IMR-90 (cell line): ENCODE results near the gene PGC. TPM values are rescaled to one million over a fixed set of nuclear protein-coding genes. Genes with fewer than 3 reads are reported as not detected.
A peak's percentile ranks its signal among the peaks of the same experiment; 100 is the strongest.

Source experiments
- ATAC-seq: fragments of 200-7000 bp; cut with Tn5 transposase; 2 replicates; pipeline ENCODE4 v1.9.1; 2020; ENCODE audit warnings: low read depth, mild to moderate bottlenecking, moderate library complexity
- BruUV-seq: library from RNA; stranded (reverse); fragments of 400-500 nt; replicated peaks from 2 replicates; lab custom pipeline; 2021; lab: Mats Ljungman, UMichigan
- CTCF ChIA-PET: fragments of 300-600 bp; formaldehyde crosslinking; extraction: SDS; loops from one replicate; lab custom pipeline; 2021; ENCODE audit warnings: antibody characterized with exemption; lab: Yijun Ruan, JAX
- POLR2A ChIA-PET: fragments of 300-600 bp; sonication (Branson Sonifier 250); formaldehyde crosslinking; loops from one replicate; lab custom pipeline; 2022; ENCODE audit warnings: antibody characterized with exemption; ENCODE audit not compliant: unreplicated experiment; lab: Charles Lee
- DNase-seq: peaks from one replicate; pipeline ENCODE4 v3.0.0; 2013
- H2AFZ ChIP-seq: replicated peaks from 2 replicates; pipeline ENCODE3; 2013; ENCODE audit warnings: low read length, mild to moderate bottlenecking; ENCODE audit not compliant: poor library complexity
- H2AK5ac ChIP-seq: 2 replicates; pipeline ENCODE4 v1.6.1; 2013; ENCODE audit warnings: low read depth, low read length, inconsistent platforms
- H2AK9ac ChIP-seq: replicated peaks from 2 replicates; pipeline ENCODE3; 2013; ENCODE audit warnings: mild to moderate bottlenecking, low read depth, low read length, moderate library complexity; ENCODE audit not compliant: poor library complexity
- H2BK120ac ChIP-seq: 2 replicates; pipeline ENCODE4 v1.6.1; 2013; ENCODE audit warnings: low read depth, low read length, inconsistent platforms
- H2BK15ac ChIP-seq: 3 replicates; pipeline ENCODE4 v1.6.1; 2013; ENCODE audit warnings: low read depth, low read length, inconsistent platforms
- H2BK20ac ChIP-seq: 2 replicates; pipeline ENCODE4 v1.6.1; 2013; ENCODE audit warnings: low read depth, mild to moderate bottlenecking, inconsistent platforms, low read length, moderate library complexity
- H2BK5ac ChIP-seq: 2 replicates; pipeline ENCODE4 v1.6.1; 2013; ENCODE audit warnings: mild to moderate bottlenecking, low read depth, low read length, inconsistent platforms; ENCODE audit not compliant: poor library complexity, severe bottlenecking
- H3K14ac ChIP-seq: replicated peaks from 2 replicates; pipeline ENCODE4 v1.6.1; 2013; ENCODE audit warnings: low read depth, low read length, inconsistent platforms
- H3K18ac ChIP-seq: 2 replicates; pipeline ENCODE4 v1.6.1; 2013; ENCODE audit warnings: low read depth, low read length, control low read depth
- H3K23ac ChIP-seq: 2 replicates; pipeline ENCODE4 v1.6.1; 2013; ENCODE audit warnings: low read depth, low read length, inconsistent platforms
- H3K27ac ChIP-seq: 2 replicates; pipeline ENCODE4 v1.5.1; 2013; ENCODE audit warnings: mild to moderate bottlenecking, control low read depth, low read length; ENCODE audit not compliant: insufficient read depth
- H3K27me3 ChIP-seq: 2 replicates; pipeline ENCODE4 v1.6.1; 2013; ENCODE audit warnings: low read length; ENCODE audit not compliant: control insufficient read depth, insufficient read depth
- H3K36me3 ChIP-seq: 2 replicates; pipeline ENCODE4 v1.6.1; 2013; ENCODE audit warnings: low read length, mixed read lengths; ENCODE audit not compliant: control insufficient read depth, insufficient read depth
- H3K4ac ChIP-seq: 2 replicates; pipeline ENCODE4 v1.6.1; 2013; ENCODE audit warnings: low read depth, low read length, inconsistent platforms
- H3K4me1 ChIP-seq: 2 replicates; pipeline ENCODE4 v1.6.1; 2013; ENCODE audit warnings: low read length, mixed read lengths; ENCODE audit not compliant: control insufficient read depth, insufficient read depth
- H3K4me2 ChIP-seq: 2 replicates; pipeline ENCODE4 v1.6.1; 2013; ENCODE audit warnings: low read depth, mild to moderate bottlenecking, control low read depth, low read length, moderate library complexity
- H3K4me3 ChIP-seq: 2 replicates; pipeline ENCODE4 v1.5.1; 2013; ENCODE audit warnings: low read depth, mild to moderate bottlenecking, control low read depth, low read length, moderate library complexity; ENCODE audit not compliant: insufficient read depth
- H3K56ac ChIP-seq: 2 replicates; pipeline ENCODE4 v1.6.1; 2013; ENCODE audit warnings: low read length, inconsistent platforms; ENCODE audit not compliant: insufficient read depth; ENCODE audit errors: extremely low read depth
- H3K79me1 ChIP-seq, 2 experiments: 2 replicates each; pipeline ENCODE4 v1.6.1; 2013; ENCODE audit warnings: low read length in 2 of 2, inconsistent platforms in 1 of 2, low read depth in 1 of 2
- H3K9ac ChIP-seq: 2 replicates; pipeline ENCODE4 v1.6.1; 2013; ENCODE audit warnings: low read depth, low read length, control low read depth
- H3K9me1 ChIP-seq: 2 replicates; pipeline ENCODE4 v1.6.1; 2013; ENCODE audit warnings: low read length, inconsistent platforms; ENCODE audit not compliant: insufficient read depth
- H3K9me3 ChIP-seq: 2 replicates; pipeline ENCODE4 v1.6.1; 2013; ENCODE audit warnings: low read length; ENCODE audit not compliant: control insufficient read depth, insufficient read depth
- H4K20me1 ChIP-seq: 2 replicates; pipeline ENCODE4 v1.6.1; 2013; ENCODE audit warnings: low read length, inconsistent platforms; ENCODE audit not compliant: insufficient read depth
- H4K5ac ChIP-seq: 2 replicates; pipeline ENCODE4 v1.6.1; 2013; ENCODE audit warnings: mild to moderate bottlenecking, low read depth, low read length, control low read depth
- H4K8ac ChIP-seq, 2 experiments: 2 replicates each; pipeline ENCODE4 v1.6.1; 2013; ENCODE audit warnings: low read depth in 2 of 2, low read length in 2 of 2, control low read depth in 1 of 2, inconsistent platforms in 1 of 2
- H4K91ac ChIP-seq: 2 replicates; pipeline ENCODE4 v1.6.1; 2013; ENCODE audit warnings: low read depth, low read length, inconsistent platforms; ENCODE audit not compliant: insufficient read depth
- BHLHE40 ChIP-seq: fragments of 150-350 bp; IDR thresholded peaks from 2 replicates; pipeline ENCODE4 v1.6.1; 2016; ENCODE audit warnings: mild to moderate bottlenecking, low read depth, low read length
- MAFK ChIP-seq: IDR thresholded peaks from 2 replicates; pipeline ENCODE4 v1.6.1; 2012; ENCODE audit warnings: low read depth, low read length, improper control_type of control experiment
- NFE2L2 ChIP-seq: fragments of 150-350 bp; IDR thresholded peaks from 2 replicates; pipeline ENCODE4 v1.6.1; 2016; ENCODE audit warnings: low read depth, mild to moderate bottlenecking, low read length
- RFX5 ChIP-seq: IDR thresholded peaks from 2 replicates; pipeline ENCODE4 v1.8.0; 2012; ENCODE audit warnings: low read depth, mild to moderate bottlenecking, low read length, moderate library complexity
- WGBS, 2 experiments: methylation state at CpG; one replicate each; pipeline versions ENCODE4 v1.1.5 to v1.1.7; 2013; ENCODE audit warnings: missing lambda C conversion rate in 2 of 2; ENCODE audit not compliant: insufficient read length in 1 of 2; ENCODE audit errors: extremely low coverage in 2 of 2; 5-methylcytosine and 5-hydroxymethylcytosine counted together
- dilution Hi-C: fragments of 300-500 bp; cut with HindIII; formaldehyde crosslinking; loops from one replicate; pipeline ENCODE4 v1.14.3; 2018; ENCODE audit warnings: low sequenced_read_pairs; ENCODE audit not compliant: unreplicated experiment
- in situ Hi-C: fragments of 300-500 bp; cut with MboI; formaldehyde crosslinking; loops from 3 replicates; pipeline ENCODE4 v1.14.3; 2019; ENCODE audit warnings: low sequenced_read_pairs, inconsistent platforms, mixed read lengths
- intact Hi-C: fragments of 100-400 bp; cut with micrococcal nuclease; formaldehyde crosslinking; loops from 2 replicates; pipeline ENCODE4 v1.10.0; 2022
- polyA plus RNA-seq, 3 experiments: library from polyadenylated mRNA; depleted of rRNA; stranded (reverse); fragments of >200 nt; gene quantifications; 2 replicates each; pipeline ENCODE4 v1.2.3, GENCODE V29; 2012; ENCODE audit warnings: low replicate concordance in 1 of 3
- total RNA-seq: library from RNA; depleted of rRNA; stranded (reverse); fragments of >200 nt; gene quantifications from 2 replicates; pipeline ENCODE4 v1.2.3, GENCODE V29; 2012

Gene PGC
- total and polyA plus RNA-seq, 2 of the 4 experiments (the other 2 are of a cell fraction), result not detected

DNA sequence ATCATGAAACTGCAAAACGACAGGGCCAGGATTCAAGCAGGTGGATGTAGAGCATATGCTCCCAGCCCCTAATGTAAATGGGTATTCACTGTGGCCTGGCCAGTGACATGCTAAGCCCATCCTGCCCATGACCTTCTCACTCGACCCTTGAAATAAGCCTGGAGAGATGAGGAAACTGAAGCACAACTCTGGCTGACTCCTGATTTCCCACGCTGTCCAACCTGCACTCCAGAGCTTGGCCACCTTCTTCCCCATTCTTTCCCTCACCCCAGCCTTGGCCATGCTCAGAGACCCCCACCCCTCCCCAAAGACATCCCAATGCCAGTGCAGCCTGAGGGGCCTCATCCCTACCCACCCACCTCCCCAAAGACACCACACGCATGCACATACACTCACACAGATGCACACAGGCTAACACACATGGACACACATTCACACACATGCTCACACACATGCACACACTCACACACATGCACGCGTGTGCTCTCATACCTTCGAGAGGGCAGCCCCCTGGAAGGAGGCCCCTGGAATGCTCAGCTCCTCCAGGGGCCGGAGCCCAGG, 24.1 kb downstream of the PGC start:
- peaks cover 14% of the 10 kb centered on the region for H3K4me1 ChIP-seq
- intact Hi-C loops, result no loop called here
- peak overlapping the region; percentile 34 for H3K27ac ChIP-seq
- peak overlapping the region; percentile 66 for H4K5ac ChIP-seq
- H3K27me3 ChIP-seq, result no peaks in the 10 kb centered on the region
- H2AFZ ChIP-seq, result peak overlapping the region; percentile 85
- H3K9ac ChIP-seq, result peak overlapping the region; percentile 43; the same call in 1 of the 2 replicates
- peaks cover 18% of the 10 kb centered on the region for H3K9me1 ChIP-seq
- peak overlapping the region; percentile 88 for H3K4ac ChIP-seq
- TF ChIP-seq NFE2L2 (no peak), MAFK (no peak), RFX5 (no peak), BHLHE40 (no peak)
- peak overlapping the region; percentile 86 for H4K91ac ChIP-seq
- H2BK120ac ChIP-seq, result peak overlapping the region; percentile 54; the same call in 1 of the 2 replicates
- no peak overlapping the region for H3K4me3 ChIP-seq
- H3K9me3 ChIP-seq, result no peaks in the 10 kb centered on the region
- peak overlapping the region; percentile 4; the same call in 1 of the 2 replicates for H2BK20ac ChIP-seq
- dilution Hi-C loops, result no loop called here
- peak overlapping the region; percentile 86; the same call in 1 of the 3 replicates for H2BK15ac ChIP-seq
- in situ Hi-C loops, result no loop called here
- H3K4me2 ChIP-seq, result peak overlapping the region; percentile 37
- H3K56ac ChIP-seq, result no peak overlapping the region
- ChIA-PET POLR2A (no interaction called here), CTCF (no interaction called here)
- H3K23ac ChIP-seq, result peak overlapping the region; percentile 28; the same call in 1 of the 2 replicates
- H3K18ac ChIP-seq, result peak overlapping the region; percentile 45
- H3K79me1 ChIP-seq, result peaks cover 6 to 14% of the 10 kb centered on the region in 2 experiments; a peak in 3 of 4 replicates
- H4K20me1 ChIP-seq, result no peaks in the 10 kb centered on the region
- H4K8ac ChIP-seq, result peak overlapping the region; percentile 93 to 98
- H2AK9ac ChIP-seq, result peak overlapping the region; percentile 52
- no peak; the same call in 1 of the 2 replicates for ATAC-seq
- no peak for DNase-seq
- 65% methylated on average over 4 of the region's 8 CpGs; no CpG with 5 or more reads in 1 of the 2 experiments for WGBS, 2 experiments
- peak overlapping the region; percentile 56 for H2BK5ac ChIP-seq
- H3K36me3 ChIP-seq, result no peaks in the 10 kb centered on the region
- H3K14ac ChIP-seq, result peak overlapping the region; percentile 50; the same call in 1 of the 2 replicates
- peak overlapping the region; percentile 99 for H2AK5ac ChIP-seq
- BruUV-seq, result no TSS peak
